Lower leg skin (tissue), 4 donors: ENCODE results near the gene DUSP22. TPM values are rescaled to one million over a fixed set of nuclear protein-coding genes. Genes with fewer than 3 reads are reported as not detected.
A peak's percentile ranks its signal among the peaks of the same experiment; 100 is the strongest.

Experiments
- DNase-seq, 2 donors: peaks; one replicate each; pipeline ENCODE4 v3.0.0-alpha.2; 2019; ENCODE audit warnings: low spot score in 2 of 2
- H3K4me3 ChIP-seq: fragments of 200-600 bp; sonication (generic); 2 replicates; pipeline ENCODE4 v1.5.1; 2017; ENCODE audit warnings: mild to moderate bottlenecking, low read depth; ENCODE audit not compliant: poor library complexity, severe bottlenecking
- POLR2A ChIP-seq, 2 donors: fragments of 450-650 bp; IDR thresholded peaks; one replicate each; pipeline ENCODE4 v1.6.1; 2016 to 2017; ENCODE audit warnings: antibody characterized with exemption in 2 of 2, mild to moderate bottlenecking in 1 of 2, moderate library complexity in 1 of 2
- WGBS, 2 donors: methylation state at CpG; one replicate each; pipeline ENCODE4 v1.1.5; 2018; 5-methylcytosine and 5-hydroxymethylcytosine counted together
- intact Hi-C: fragments of 100-400 bp; cut with DNase I; formaldehyde crosslinking; loops from one replicate; pipeline ENCODE4 v1.15.0; 2023; ENCODE audit warnings: low total_unique reads
- total RNA-seq, 4 donors: library from RNA; depleted of rRNA; stranded (reverse); fragments of >200 nt; gene quantifications; one replicate each; pipeline ENCODE4 v1.1.0, GENCODE V29; 2016
- TF ChIP-seq, protein P1 (sequence below), 3 donors: fragments of 450-650 bp; IDR thresholded peaks; one replicate each; pipeline ENCODE4 v1.5.1; 2016; ENCODE audit warnings: antibody characterized with exemption in 3 of 3, mild to moderate bottlenecking in 3 of 3, moderate library complexity in 2 of 3

DUSP22 gene
- total RNA-seq, 4 donors from 2014 or later: 53.2 to 81.1 (median 63.4) TPM

DNA sequence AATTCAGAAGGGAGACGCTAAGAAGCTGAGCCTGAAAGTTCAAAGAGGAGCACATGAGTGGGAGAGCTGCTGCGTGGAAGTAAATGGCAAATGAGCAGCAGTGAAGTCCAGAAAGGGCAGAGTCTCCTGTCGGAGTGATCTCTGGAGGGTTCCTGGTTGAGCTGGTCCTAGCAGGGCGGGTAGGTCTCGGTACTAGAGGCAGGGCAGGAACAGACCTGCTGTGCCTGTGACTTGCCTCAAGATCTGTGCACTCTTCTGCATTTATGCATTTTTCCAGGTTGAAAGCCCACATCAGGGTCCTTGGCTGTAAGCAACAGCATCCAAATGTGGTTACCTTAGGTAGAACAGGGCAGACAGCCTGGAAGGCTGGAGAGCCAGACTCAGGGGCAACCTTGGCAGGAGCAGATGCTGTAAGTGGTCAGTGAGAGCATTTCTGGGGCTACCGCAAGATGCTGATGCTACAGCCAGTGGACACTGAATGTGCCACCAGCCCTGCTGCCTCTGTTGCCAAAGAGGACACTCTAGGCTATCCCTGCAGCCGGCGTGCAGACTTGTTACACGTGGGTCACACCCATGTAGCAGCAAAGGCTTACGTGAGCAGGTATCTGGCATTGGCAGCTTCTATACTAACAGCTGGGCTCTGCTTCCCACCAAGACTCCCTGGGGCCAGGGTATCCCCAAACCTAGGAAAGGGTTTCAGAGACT, 8.4 kb downstream of the DUSP22 start:
- DNase-seq: peak in 1 of 2 donors; percentile 81
- 67 to 77% methylated on average over 10 of the region's 10 CpGs for WGBS, 2 donors
- H3K4me3 ChIP-seq: no peak overlapping the region
- intact Hi-C loops: no loop called here
- TF ChIP-seq, protein P1, sequence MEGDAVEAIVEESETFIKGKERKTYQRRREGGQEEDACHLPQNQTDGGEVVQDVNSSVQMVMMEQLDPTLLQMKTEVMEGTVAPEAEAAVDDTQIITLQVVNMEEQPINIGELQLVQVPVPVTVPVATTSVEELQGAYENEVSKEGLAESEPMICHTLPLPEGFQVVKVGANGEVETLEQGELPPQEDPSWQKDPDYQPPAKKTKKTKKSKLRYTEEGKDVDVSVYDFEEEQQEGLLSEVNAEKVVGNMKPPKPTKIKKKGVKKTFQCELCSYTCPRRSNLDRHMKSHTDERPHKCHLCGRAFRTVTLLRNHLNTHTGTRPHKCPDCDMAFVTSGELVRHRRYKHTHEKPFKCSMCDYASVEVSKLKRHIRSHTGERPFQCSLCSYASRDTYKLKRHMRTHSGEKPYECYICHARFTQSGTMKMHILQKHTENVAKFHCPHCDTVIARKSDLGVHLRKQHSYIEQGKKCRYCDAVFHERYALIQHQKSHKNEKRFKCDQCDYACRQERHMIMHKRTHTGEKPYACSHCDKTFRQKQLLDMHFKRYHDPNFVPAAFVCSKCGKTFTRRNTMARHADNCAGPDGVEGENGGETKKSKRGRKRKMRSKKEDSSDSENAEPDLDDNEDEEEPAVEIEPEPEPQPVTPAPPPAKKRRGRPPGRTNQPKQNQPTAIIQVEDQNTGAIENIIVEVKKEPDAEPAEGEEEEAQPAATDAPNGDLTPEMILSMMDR (IDR thresholded peaks at IDR 0.05): no peak
- no peak for TF ChIP-seq POLR2A (IDR thresholded peaks at IDR 0.05)

DNA sequence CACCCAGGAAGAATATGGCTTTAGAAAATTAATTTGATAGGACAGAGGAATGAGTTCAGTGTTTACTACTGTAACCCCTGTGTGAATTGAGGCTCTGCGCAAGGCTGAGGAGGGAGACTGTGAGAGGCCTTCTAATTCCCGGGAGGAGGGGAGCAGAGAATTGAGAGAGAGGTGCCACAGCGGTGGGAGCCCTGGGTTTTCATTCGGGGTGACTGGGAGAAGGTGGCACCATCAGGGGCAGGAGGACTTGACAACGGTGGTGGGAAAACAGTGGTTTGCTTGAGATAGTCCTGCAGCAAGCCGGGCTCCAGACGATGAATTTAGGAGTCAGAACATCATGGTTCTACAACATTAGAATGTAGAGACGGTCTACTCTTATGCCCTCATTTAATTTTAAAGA, 9.2 kb downstream of the DUSP22 start:
- intact Hi-C loops: no loop called here
- TF ChIP-seq, protein P1 (IDR thresholded peaks at IDR 0.05): no peak
- no peak for TF ChIP-seq POLR2A (IDR thresholded peaks at IDR 0.05)
- DNase-seq: peak in 1 of 2 donors; percentile 78
- H3K4me3 ChIP-seq: no peak overlapping the region
- WGBS, 2 donors: 89 to 92% methylated on average over 8 of the region's 8 CpGs

DNA sequence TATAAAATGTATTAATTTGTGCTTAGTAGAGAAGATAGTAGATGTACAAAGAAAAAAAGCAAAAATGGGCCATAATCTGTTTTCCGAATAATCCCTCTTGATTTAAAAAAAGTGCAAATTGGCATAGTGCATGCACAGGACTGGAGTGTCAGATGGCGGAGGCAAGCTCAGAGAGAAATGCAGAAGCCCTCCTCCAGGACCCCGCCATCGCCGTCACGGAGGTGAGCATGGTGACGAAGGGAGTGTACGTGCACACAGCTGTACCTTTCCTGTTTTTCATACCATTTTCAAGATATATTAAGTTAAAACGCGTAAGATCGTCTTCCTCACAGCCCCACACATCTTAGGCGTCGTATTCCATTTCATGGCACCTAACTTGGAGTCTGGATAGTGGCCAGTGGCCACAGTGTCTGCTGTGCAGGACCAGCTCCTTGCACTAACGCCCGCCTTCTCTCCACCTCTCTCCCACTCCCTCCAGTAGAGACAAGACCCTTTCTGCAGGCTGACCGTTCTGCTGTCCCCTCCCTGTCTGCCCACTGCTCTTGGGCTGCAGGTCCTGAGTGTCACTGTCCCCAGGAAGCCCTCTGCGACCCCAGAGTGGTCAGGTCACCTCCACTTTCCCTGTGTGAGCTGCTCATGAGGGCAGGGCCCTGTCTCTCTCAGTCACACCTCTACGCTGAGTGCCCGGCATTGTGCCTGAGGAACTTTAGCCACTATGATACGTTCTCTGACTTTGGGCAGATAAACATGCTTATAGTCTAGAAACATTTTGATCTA, 9.8 kb downstream of the DUSP22 start:
- no peak overlapping the region for H3K4me3 ChIP-seq
- no peak for TF ChIP-seq POLR2A (IDR thresholded peaks at IDR 0.05)
- TF ChIP-seq, protein P1 (IDR thresholded peaks at IDR 0.05): no peak
- peak in 1 of 2 donors; percentile 85 for DNase-seq
- intact Hi-C loops: no loop called here
- WGBS, 2 donors: 91 to 93% methylated on average over 20 of the region's 20 CpGs

DNA sequence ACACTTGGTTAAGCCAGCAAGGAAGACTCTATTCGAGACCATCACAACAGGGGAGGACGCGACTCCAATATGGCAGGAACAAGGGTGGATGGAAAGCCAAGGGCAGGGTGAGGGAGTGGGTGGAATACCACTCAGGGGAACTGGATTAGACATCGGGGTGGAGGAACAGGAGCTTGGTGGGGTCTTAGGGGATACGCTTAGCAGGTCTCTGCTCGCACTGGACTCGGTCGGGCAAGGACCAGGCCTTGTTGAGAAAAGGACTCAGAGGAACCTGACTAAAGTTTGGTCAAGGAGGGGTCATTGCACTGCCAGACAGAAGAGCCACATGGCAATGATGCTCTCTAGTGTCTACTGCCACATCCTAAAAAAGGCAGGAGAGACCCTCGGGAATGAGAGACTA, 10.5 kb downstream of the DUSP22 start:
- intact Hi-C loops: no loop called here
- TF ChIP-seq, protein P1 (IDR thresholded peaks at IDR 0.05): no peak
- TF ChIP-seq POLR2A (IDR thresholded peaks at IDR 0.05): no peak
- no peak for DNase-seq
- WGBS, 2 donors: 90% methylated on average over 9 of the region's 9 CpGs
- no peak overlapping the region for H3K4me3 ChIP-seq

DNA sequence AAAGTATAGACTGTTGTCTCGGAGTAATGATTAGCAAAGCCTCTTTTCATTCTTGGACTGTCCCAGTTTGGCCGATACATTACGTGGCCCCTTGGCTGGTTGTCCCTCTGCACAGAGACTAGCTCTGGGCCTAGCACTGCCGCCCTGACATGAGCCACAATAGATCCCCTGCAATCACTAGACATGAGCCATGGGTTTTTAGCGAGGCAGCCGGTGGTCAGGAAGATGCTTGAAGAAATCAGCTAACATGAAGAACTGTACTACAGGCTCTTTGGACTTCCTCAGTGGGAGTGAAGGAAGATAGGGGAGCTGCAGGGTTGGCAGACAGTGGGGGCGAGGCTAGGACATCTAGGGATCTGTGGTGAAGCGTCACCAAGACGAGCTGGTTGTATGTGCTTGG, 11.0 kb downstream of the DUSP22 start:
- 88 to 96% methylated on average over 9 of the region's 9 CpGs for WGBS, 2 donors
- intact Hi-C loops: no loop called here
- no peak overlapping the region for H3K4me3 ChIP-seq
- TF ChIP-seq POLR2A (IDR thresholded peaks at IDR 0.05): no peak
- TF ChIP-seq, protein P1 (IDR thresholded peaks at IDR 0.05): no peak
- DNase-seq: no peak
